Right lobe of liver (tissue), 6 donors: ENCODE results near the gene MOBP. TPM values are rescaled to one million over a fixed set of nuclear protein-coding genes. Genes with fewer than 3 reads are reported as not detected.
A peak's percentile ranks its signal among the peaks of the same experiment; 100 is the strongest.
"Not testable (repeated sequence)": the region's sequence is repeated elsewhere in the genome, so short reads cannot be mapped to it uniquely, and the experiment has no call there.

Experiments
- ATAC-seq, 4 donors: fragments of 200-7000 bp; cut with Tn5 transposase; one replicate each; pipeline ENCODE4 v1.9.1; 2020; ENCODE audit warnings: mild to moderate bottlenecking in 4 of 4, moderate library complexity in 4 of 4
- DNase-seq, 3 donors: peaks; one replicate each; pipeline ENCODE4 v3.0.0-alpha.2; 2020
- H3K27ac ChIP-seq, 3 donors: fragments of 200-600 bp; one replicate each; pipeline ENCODE4 v1.8.0; 2022
- H3K27me3 ChIP-seq, 2 donors: fragments of 200-600 bp; one replicate each; pipeline ENCODE4 v1.8.0; 2022
- H3K36me3 ChIP-seq, 4 donors: fragments of 200-600 bp; sonication (generic) in 1 of 4; one replicate each; pipeline versions ENCODE4 v1.5.1 to v1.8.0; 2017 to 2022; ENCODE audit warnings: control low read depth in 1 of 4
- H3K4me1 ChIP-seq, 4 donors: fragments of 200-600 bp; sonication (generic) in 1 of 4; one replicate each; pipeline versions ENCODE4 v1.5.1 to v1.8.0; 2017 to 2022; ENCODE audit warnings: control low read depth in 1 of 4
- H3K4me3 ChIP-seq, 3 donors: fragments of 200-600 bp; one replicate each; pipeline ENCODE4 v1.8.0; 2022
- H3K9me3 ChIP-seq, 4 donors: fragments of 200-600 bp; sonication (generic) in 1 of 4; one replicate each; pipeline versions ENCODE4 v1.5.1 to v1.8.0; 2017 to 2022; ENCODE audit warnings: control low read depth in 1 of 4
- CTCF ChIP-seq, 4 donors: fragments of 200-600 bp in 3 of 4; fragments of 450-650 bp in 1 of 4; IDR thresholded peaks; one replicate each; pipeline versions ENCODE4 v1.5.1 to v1.8.0; 2016 to 2022; ENCODE audit warnings: antibody characterized with exemption in 4 of 4, mild to moderate bottlenecking in 2 of 4
- POLR2A ChIP-seq: fragments of 450-650 bp; IDR thresholded peaks from one replicate; pipeline ENCODE4 v1.6.1; 2017; ENCODE audit warnings: antibody characterized with exemption, mild to moderate bottlenecking
- WGBS: methylation state at CpG from one replicate; pipeline ENCODE4 v1.1.6; 2018; ENCODE audit warnings: low coverage, low lambda C conversion rate; ENCODE audit not compliant: insufficient coverage; ENCODE audit errors: missing lambda C conversion rate; 5-methylcytosine and 5-hydroxymethylcytosine counted together
- intact Hi-C, 2 donors: fragments of 100-400 bp; cut with DNase I; formaldehyde crosslinking; loops; one replicate each; pipeline versions ENCODE4 v1.11.2 to v1.14.1; 2022
- total RNA-seq, 6 experiments: library from RNA; depleted of rRNA in 2 of 6; stranded (reverse); fragments of >200 nt in 2 of 6; fragmentation: NEBNext Ultra II Directional in 3 of 6; extraction: Animal tissue kit (Norgen Biotek cat#: 25700) in 3 of 6; gene quantifications; one replicate each; pipeline versions ENCODE4 v1.1.0 to v1.2.4, GENCODE V29; 2016 to 2023
- donor health status: DM: no; HTN: yes; CAD: no.
- donor health status: DM: no; HTN: no; CAD: no.
- donor health status: DM: no; HTN: no; CAD: no.
- donor health status: DM: no; HTN: yes; CAD: no.
- donor health status: DM: no; HTN: yes; CAD: no.

The MOBP gene
- total RNA-seq, 6 experiments from 2014 or later: not detected

GRCh38 chr3:39447637-39448483 is 19.6 kb upstream of the MOBP start:
- Histone ChIP-seq H3K27ac (no peak overlapping the region), H3K4me1 (peaks cover 0 to 9% (median 0%) of the 10 kb centered on the region in 4 donors), H3K27me3 (no peaks in the 10 kb centered on the region), H3K36me3 (no peaks in the 10 kb centered on the region), H3K9me3 (no peaks in the 10 kb centered on the region), H3K4me3 (no peak overlapping the region)
- intact Hi-C loops: loop anchor here in 1 of 2 donors (5.0 kb wide), 1 partner anchor 49 kb away; no protein-coding TSS in a partner anchor
- DNase-seq (peak in 1 of 3 donors; percentile 71), ATAC-seq (peak; percentile 97 to 100 (median 98))
- WGBS: 17% methylated on average over 13 of the region's 13 CpGs
- no peak for TF ChIP-seq POLR2A
- peak; percentile 77 to 94 (median 89) for TF ChIP-seq CTCF (IDR thresholded peaks at IDR 0.05)

- Histone ChIP-seq H3K4me1 (peaks cover 0 to 9% (median 0%) of the 10 kb centered on the region in 4 donors), H3K9me3 (no peaks in the 10 kb centered on the region), H3K27me3 (no peaks in the 10 kb centered on the region), H3K4me3 (no peak overlapping the region), H3K36me3 (no peaks in the 10 kb centered on the region), H3K27ac (no peak overlapping the region)
- TF ChIP-seq POLR2A (no peak), CTCF (IDR thresholded peaks at IDR 0.05) (no peak)
- 68% methylated on average over 9 of the region's 10 CpGs for WGBS
- no peak for ATAC-seq
- no peak for DNase-seq
- intact Hi-C loops: loop anchor here in 1 of 2 donors (5.0 kb wide), 1 partner anchor 49 kb away; no protein-coding TSS in a partner anchor
Measured at GRCh38 chr3:39448506-39449233, 18.8 kb upstream of the MOBP start.

GRCh38 chr3:39449796-39450195 is 17.7 kb upstream of the MOBP start:
- intact Hi-C loops: loop anchor here in 1 of 2 donors (5.0 kb wide), 1 partner anchor 48 kb away; no protein-coding TSS in a partner anchor
- TF ChIP-seq CTCF (IDR thresholded peaks at IDR 0.05) (no peak), POLR2A (no peak)
- no peaks in the 10 kb centered on the region for H3K9me3 ChIP-seq
- ATAC-seq (no peak), DNase-seq (no peak)
- H3K27me3 ChIP-seq: no peaks in the 10 kb centered on the region
- WGBS: 78% methylated on average over 3 of the region's 3 CpGs
- H3K36me3 ChIP-seq: no peaks in the 10 kb centered on the region
- H3K4me3 ChIP-seq: no peak overlapping the region
- H3K27ac ChIP-seq: no peak overlapping the region
- peaks cover 0 to 9% (median 0%) of the 10 kb centered on the region in 4 donors for H3K4me1 ChIP-seq

GRCh38 chr3:39453134-39453533 is 14.3 kb upstream of the MOBP start:
- H3K4me1 ChIP-seq: peaks cover 0 to 2% (median 0%) of the 10 kb centered on the region in 4 donors
- H3K9me3 ChIP-seq: no peaks in the 10 kb centered on the region
- DNase-seq (no peak), ATAC-seq (no peak)
- intact Hi-C loops: no loop called here
- H3K36me3 ChIP-seq: no peaks in the 10 kb centered on the region
- WGBS: 6% methylated on average over 1 of the region's 1 CpG
- H3K27me3 ChIP-seq: no peaks in the 10 kb centered on the region
- TF ChIP-seq POLR2A (no peak), CTCF (IDR thresholded peaks at IDR 0.05) (no peak)
- H3K27ac ChIP-seq: no peak overlapping the region
- no peak overlapping the region for H3K4me3 ChIP-seq

GRCh38 chr3:39453872-39454271 is 13.6 kb upstream of the MOBP start:
- H3K36me3 ChIP-seq, H3K27ac ChIP-seq, H3K4me1 ChIP-seq, intact Hi-C loops, ATAC-seq, H3K4me3 ChIP-seq, H3K9me3 ChIP-seq, H3K27me3 ChIP-seq, DNase-seq: not testable (repeated sequence)
- 75% methylated on average over 5 of the region's 7 CpGs for WGBS
